SKM-1 treated with dmso at 0.1 percent for 144 hours (cell line): ENCODE measurements around the gene KRTAP10-11.
"Not testable (repeated sequence)": the region's sequence is repeated elsewhere in the genome, so short reads cannot be mapped to it uniquely, and the experiment has no call there.

ENCODE experiments used
- DNase-seq: peaks from one replicate; lab custom pipeline; 2025; ENCODE audit not compliant: unreplicated experiment; lab: John Stamatoyannopoulos, UW

Gene KRTAP10-11

DNA sequence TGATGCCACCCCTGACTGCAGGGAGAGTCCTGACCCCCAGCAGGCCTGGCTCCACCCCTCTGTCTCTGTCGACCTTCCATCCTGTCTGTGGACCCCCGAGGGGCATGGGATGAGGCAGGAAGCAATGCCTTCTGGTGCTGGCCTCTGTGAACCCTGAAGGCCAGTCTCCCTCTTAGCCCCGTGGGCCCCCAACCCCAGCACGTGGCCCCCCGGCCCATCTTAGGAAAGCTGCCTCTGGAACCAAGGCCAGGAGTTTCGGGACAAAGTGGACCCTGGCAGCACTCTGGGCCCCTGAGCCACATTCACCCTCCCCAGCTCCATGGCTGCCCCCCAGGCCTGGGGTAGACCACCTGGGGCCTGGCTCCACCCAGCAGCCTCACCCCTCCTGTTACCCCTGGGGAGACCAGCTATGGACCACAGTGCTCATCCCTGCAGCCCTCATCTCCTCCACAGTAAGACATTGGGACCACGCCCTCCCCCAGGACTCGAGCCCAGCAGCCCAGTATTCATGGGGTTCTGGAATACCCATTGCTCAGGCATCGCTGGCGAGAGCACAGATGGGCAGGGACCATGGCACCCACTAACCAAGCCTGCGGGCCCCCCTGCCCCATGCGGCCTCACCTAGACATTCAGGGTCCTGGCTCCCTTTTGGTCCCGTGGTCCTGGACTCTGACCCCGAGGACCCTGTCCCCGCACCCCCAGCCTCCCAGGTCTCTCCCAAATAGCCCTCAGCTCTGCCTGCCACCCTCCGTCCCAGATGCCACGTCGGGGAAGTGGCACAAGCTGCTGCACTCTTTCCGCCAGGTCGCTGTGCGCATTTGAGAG lies 7.5 kb upstream of the KRTAP10-11 start:
- not testable (repeated sequence) for DNase-seq

DNA sequence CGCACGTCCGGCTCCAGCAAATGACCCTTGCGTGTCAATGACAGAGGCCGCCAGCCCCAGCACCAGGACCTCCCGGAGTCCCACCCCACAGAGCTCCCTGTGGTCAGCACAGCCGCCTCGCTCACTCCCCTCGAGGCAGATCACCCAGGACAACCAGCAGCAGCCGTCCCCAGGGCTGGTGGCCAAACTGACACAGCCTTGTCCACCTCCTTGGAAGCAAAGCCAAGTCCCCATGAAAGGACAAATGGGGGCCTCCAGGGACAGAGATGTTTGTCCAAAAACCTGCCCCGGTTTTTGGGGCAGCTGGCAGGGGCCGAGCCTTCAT lies 6.9 kb upstream of the KRTAP10-11 start:
- DNase-seq = no peak

DNA sequence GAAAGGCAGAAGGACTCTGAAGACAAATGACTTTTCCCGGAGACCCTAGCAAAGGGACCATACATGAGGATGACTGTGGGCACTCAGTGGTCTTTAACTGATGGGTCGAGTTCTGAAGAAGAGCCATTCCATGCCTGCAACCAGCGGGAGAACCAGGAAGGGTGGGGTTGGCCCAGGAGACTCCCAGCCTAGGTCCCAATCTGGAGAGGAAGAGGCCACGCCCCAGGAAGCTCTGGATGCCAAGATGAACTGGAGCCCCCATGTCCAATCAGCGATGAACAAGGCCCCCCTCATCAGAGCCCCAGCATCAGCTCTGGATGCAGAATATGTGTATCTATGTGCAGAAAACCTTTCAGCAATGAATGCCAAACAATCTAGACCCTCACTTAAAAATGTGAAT lies 5.5 kb upstream of the KRTAP10-11 start:
- DNase-seq = no peak

DNA sequence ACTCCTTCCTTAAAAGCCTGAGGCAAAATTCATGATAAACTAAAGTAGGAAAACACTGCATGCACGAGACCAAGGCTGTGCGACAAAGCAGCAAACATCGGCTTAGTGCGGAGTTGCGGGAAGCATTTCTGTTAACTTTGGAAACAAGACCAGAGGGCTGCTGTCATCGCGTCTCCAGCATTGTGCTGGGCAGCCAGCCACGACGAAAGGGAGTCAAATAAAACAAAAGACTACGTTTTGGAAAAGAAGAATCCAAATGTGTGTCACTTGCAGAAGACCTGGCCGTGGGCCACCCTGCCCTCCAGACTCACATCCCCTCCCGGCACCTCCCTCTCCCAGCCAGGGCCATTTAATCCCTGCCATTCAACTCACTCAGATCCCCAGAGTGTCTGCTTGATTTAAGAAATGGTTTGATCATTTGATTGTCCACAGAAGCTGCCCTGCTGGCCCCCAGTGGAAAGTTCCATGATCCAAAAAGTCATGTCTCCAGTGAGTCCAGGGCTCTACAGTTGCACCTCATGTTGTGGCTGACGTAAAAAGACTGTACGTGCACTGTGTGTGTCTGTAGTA lies 2.4 kb upstream of the KRTAP10-11 start:
- no peak for DNase-seq

DNA sequence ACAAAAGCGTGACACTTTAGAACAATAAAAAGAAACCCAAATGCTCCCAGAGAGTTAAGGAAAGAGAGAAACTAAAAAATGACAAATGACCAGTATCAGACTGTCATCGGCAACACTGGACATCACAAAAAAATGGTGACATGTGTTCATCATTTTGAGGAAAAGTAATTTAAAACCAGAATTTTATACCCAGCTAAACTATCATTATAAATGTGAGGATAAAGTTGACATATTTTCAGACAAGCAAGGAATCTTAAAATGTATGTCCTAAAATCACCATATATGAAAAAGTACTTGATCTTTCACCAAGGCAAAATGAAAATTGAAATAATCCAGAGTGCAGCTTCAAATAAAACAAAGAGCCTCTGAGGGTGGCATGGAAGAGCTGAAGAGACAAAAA lies 1.3 kb upstream of the KRTAP10-11 start:
- no peak for DNase-seq

DNA sequence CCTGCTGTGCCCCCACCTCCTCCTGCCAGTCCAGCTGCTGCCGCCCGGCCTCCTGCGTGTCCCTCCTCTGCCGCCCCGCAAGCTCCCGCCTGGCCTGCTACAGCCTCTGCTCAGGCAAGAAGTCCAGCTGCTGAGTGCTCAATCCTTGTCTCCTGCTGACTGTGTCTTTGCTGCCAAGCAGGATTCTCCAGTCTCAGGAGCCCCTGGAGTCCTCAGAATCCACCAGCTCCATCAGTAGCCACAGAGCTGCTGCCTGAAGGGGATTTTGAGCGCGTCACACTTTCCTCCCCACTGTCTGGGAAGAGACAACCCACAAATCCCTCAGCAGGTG lies 973 bp downstream of the KRTAP10-11 start:
- no peak for DNase-seq

DNA sequence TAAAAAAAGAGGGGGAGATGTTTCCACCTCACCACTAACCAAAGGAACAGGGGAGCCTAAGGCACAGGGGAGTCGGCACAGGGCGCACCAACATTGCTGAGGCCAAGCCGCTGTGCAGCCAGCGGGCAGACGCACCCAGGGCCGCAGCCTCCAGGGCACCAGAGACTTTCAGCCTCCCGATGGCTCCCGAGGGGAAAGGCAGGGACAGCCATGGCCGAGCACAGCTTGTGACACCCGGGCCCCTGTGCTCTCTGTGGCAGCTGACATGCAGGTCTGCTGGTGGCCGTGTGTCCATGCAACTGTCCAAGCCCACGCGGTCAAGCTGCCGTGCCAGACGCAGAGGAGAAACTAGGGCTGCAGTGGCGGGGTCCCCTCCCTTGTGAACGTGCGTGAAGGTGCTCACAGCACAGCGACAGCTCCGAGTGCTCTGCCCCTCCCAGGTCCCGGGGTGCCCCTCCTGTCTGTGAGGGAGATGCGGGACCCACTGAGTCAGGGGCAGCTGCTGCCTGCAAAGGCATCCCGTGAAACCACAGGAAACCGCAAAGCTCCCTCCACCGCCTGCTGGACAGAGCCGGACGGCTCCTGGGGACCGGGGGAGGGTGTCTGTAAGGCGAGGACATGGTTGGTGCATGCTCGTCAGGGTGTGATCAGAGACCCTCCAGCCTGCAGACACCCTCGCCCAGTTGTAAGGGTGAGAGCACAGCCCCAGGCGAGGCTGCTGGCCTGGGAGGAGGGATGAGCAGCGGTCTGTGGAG lies 2.5 kb downstream of the KRTAP10-11 start:
- no peak for DNase-seq

DNA sequence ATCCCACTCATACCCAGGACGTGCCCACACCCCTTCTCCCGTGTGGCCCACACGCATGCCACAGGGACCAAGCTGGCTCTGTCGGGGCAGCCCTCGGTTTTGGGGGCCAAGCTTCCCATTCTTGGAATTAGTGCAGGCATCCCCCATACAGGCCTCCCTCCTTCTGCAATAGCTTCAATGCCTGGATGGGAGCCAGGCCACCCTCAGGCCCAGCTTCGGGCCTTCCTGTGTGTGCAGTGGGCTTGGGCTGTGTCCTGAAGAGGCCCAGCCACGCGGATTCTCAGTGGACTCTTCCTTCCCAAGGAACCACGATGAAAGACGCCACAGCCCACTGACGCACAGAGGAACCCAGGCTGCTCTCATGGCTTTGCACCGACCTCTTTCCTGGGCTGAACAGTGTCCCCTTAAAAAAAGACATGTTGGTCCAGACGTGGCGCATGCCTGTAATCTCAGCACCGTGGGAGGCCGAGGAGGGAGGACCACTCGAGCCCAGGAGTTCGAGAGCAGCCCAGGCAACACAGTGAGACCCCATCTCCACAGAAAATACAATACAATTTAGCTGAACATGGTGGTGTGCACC lies 3.4 kb downstream of the KRTAP10-11 start:
- DNase-seq = no peak

DNA sequence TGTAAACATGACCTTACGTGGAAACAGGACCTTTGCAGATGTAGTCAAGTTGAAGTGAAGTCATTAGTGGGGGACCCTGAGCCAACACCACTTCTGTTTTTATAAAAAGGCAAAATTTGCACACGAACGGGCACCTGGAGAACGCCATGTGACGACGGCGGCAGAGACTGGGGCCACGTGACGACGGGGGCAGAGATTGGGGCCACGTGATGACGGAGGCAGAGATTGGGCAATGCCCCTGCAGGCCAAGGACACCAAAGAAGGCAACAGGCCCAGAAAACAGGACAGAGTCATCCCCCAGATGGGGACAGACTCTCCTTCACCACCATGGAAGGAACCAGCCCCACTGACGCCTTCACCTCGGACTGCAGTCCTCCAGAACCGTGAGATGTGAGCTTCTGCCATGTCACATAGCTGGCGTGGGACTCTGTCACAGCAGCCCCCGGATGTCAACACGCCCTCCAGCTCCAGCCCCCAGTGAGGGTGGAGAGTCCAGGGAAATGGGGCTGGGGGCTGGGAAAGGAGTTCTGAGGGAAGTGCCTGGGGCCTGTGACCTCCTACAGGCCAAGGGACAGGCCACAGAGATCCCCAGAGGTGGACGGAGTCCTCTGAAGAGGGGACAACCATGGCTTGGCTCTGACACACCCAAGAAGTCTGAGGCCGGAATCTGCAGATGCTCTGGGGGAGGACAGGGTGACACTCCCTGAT lies 4.2 kb downstream of the KRTAP10-11 start:
- no peak for DNase-seq

DNA sequence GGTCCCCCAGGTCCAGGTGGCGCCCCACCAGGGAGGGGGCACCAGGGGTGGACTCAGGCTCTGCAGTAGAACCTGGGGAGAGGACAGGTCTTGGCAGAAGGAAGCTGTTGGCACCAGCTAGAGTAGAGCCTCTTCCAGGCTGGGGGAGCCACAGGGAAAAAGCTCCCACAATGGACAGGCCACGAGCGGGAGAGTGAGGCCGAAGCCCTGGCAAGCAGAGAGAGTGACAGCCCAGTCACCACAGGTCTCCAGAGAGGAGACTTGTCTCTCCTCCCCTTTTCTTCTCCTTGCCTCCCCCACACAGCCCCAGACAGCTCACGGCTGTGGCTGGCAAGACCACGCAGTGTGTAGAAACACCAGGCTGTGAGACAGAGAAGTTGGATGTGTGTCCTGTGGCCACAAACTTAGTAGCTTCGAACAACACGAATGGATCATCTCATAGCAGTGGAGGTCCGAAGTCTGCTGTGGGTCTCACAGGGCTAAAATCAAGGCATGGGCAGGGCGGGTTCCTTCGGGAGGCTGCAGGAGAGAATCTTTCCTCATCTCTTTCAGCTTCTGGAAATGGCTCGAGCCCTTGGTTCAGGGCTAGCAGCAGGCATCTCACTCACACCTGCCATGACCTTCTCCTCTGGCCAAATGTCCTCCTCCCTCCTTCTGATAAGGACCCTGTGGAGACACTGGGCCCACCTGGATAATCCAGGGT lies 4.9 kb downstream of the KRTAP10-11 start:
- no peak for DNase-seq

DNA sequence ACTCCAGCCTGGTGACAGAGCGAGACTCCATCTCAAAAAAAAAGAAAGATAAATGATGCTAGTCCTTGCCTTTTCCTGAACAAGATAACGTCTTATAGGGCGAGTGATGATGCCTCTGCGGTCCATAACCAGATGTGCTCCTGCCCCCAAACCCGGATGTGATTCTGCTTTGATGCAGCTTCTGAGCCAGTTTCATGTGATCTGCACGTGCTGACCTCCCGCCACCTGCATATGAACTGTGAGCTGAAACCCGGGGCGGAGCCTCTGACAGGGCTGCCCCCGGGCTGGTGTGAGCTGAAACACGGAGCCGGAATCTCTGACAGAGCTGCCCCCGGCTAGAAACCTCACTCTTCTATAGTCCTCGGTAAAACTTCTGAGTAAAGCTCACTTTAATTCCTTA lies 6.9 kb downstream of the KRTAP10-11 start:
- DNase-seq = no peak

DNA sequence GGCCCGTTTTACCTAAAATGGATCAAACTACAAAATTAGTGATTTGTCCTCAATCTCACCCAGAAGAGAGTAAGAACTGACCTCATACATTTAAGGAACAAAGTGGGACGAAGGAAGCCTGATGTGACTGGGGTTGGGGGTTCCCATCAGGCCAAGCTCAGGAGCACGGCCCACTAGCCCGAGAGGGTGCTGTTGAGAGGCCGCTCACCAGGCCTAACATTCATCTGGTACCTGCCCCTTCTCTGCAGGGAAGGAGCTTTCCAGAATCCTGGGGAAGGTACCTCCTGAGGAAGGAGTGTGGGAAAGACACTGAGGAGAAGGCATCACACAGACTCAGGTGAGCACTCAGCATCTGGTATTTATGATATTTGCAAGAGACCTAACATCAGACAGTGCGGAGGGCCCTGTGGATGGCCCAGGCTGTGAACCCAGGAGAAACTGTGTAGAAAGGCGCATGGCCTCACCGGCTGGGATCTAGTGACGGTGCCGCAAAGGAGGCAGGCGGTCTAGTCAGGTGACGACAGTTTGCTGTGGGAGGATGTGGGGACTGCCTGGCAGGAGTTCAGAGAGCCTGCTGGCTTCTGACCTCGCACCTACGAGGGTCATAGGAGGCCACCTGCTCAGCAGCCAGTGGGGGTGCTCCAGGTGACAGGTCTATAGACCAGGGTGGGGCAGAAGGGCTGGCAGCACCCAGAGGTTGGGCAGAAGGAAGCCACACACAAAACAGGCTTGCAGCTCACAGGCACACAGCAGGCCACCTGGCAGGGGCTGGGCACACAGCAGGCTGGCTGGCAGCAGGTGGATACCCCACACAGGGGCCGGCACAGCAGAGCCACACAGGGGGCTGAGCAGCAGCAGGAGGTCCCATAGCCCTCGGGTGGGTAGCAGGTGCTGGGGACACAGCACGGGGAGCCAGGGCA lies 7.7 kb downstream of the KRTAP10-11 start:
- no peak for DNase-seq

DNA sequence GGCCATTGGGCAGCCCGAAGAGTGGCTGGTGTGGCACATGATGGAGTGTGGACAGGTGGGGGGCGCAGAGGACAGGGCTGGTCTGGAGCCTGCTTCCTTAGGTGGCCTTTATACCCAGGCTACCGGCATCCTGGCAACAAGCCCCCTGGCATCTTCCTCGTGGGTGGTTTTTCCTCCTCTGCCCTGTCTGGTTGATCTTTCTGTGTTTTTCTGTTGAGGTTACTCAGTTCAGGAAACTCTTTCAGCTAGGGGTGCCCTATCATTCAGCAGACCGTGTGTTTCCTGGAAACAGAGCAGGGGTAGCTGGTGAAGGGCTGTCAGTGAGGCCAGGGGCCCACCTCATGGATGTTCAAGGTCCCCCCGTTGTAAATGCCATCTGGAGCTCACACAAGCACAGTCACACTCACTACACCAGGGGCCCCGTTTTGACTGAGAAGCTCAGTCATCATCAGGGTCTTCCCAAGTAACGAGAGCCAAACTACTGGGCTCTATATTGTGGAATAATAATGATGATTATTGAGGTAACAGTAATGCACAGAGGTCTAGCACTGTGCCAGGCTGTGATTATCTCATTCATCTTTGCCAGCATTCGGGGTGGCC lies 8.5 kb downstream of the KRTAP10-11 start, which contains the start of gene KRTAP12-4:
KRTAP12-4 (minus strand) TSS at position 84 of the 600 bp plus-strand sequence; CDS start at position 39, 45 bp downstream.
- no peak for DNase-seq

DNA sequence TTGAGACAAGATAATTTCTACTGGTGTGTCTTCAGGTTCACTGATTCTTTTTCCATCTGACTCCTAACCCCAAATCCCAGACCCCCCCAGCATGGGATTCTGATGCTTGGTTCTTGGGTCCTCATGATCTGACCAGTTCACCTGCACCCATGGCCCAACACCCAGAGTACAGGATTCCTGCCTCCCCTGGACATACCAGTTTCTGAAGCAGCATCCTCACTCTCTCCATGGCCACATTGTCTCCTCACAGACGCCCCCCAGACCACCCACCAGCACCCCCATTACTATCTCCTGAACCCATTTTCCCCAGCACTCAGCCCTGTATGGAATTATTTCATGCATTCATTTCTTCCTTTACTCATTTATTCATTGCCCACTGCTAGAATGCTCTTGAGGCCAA lies 10.7 kb downstream of the KRTAP10-11 start:
- no peak for DNase-seq

DNA sequence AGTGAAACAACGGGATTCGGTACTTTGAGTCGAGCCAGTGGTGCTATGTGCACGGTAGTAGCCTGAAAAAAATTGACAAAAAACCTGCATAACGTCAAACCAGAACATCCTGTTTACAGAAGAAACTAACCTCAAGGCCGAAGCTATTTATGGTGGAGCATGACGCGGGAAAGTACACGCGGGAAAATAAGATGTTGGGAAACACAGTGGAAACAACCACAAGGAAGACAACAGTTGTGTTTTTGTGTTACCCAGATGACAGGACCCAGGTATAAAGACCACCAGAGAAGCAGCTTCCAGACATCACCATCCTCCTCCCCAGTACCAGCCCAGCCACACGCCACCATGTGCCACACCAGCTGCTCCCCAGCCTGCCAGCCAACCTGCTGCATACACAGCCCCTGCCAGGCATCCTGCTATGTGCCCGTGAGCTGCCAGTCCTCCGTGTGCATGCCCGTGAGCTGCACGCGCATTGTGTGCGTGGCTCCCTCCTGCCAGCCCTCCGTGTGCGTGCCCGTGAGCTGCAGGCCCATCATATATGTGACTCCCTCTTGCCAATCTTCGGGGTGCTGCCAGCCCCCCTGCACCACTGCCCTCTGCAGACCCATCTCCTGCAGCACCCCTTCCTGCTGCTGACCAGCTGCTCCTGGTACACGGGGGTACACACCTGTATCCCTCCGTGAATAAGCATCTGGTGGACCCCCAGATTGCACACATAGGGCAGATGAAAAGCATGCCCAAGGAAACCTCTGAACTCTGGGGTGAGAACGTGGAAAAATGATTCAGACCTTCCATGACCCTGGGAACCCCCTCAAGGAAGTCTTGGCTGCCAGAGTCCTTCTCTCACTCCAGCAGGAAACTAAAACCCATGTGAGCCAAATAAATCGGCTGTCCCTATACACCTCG lies 11.7 kb downstream of the KRTAP10-11 start, which contains the start of gene KRTAP12-3:
KRTAP12-3 (plus strand) TSS at position 298 of the 906 bp plus-strand sequence; CDS start at position 346, 48 bp downstream.
- no peak for DNase-seq

DNA sequence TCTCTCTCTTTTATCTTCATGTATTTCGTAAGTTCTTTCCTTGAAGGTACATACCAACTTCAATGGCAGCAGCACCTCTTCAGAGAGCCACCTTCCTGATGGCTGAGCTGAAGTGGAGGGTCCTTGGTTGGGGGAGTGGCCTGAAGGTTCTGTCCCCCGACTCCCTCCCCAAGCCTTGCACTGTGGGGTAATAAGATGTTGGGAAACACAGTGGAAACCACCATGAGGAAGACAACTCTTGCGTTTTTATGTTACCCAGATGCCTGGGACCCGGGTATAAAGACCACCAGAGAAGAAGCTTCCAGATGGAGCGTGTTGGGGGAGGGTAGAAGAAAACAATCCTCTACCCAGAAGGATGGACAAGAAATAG lies 12.3 kb downstream of the KRTAP10-11 start:
- no peak for DNase-seq

DNA sequence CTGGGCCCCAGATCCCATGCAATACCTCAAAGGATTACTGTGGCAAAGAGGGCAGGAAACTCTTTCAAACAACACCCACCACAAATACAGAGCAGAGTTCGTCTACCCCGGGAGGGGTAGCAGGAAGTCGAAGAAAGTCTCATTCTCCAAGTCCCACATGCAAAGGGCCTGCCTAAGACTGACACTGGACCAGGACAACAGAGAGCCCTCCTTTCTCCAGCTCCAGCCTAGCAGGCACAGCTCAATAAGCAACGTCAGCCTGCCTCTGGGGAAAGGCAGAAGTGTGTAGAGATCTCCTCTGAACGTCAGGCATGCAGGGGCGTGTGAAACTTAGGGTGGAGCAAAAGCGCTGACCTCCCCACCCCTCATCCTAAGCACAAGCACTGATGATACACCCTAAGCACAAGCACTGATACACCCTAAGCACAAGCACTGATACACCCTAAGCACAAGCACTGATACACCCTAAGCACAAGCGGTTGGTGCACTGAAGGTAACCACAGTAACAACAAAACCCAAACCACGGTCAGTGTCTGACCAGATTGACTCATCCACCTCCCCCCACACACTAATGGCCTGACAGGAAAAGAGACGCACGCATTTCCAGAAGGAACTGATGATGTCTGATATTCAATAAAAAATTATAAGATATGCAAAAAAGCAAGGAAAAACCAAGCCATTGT lies 12.8 kb downstream of the KRTAP10-11 start:
- no peak for DNase-seq
